Liver (tissue), 9 donors: ENCODE data around the gene SMYD3. TPM values are rescaled to one million over a fixed set of nuclear protein-coding genes. Genes with fewer than 3 reads are reported as not detected.

Experiments
- DNase-seq: peaks from one replicate; pipeline ENCODE4 v3.0.0-alpha.2; 2017; ENCODE audit warnings: low spot score
- H3K27ac ChIP-seq, 2 donors: one replicate each; pipeline ENCODE4 v1.7.0; 2013; ENCODE audit warnings: inconsistent platforms in 2 of 2, low read length in 2 of 2, control low read depth in 1 of 2, low read depth in 1 of 2, mild to moderate bottlenecking in 1 of 2
- H3K27me3 ChIP-seq, 4 donors: one replicate each; pipeline versions ENCODE4 v1.6.1 to v1.7.0; 2013; ENCODE audit warnings: low read length in 3 of 4, inconsistent platforms in 1 of 4, mild to moderate bottlenecking in 1 of 4, moderate library complexity in 1 of 4; ENCODE audit not compliant: control insufficient read depth in 4 of 4, insufficient read depth in 4 of 4
- H3K36me3 ChIP-seq, 4 donors: one replicate each; pipeline versions ENCODE4 v1.6.1 to v1.7.0; 2013; ENCODE audit warnings: low read length in 3 of 4, mild to moderate bottlenecking in 3 of 4, low read depth in 1 of 4, moderate library complexity in 1 of 4; ENCODE audit not compliant: control insufficient read depth in 4 of 4, insufficient read depth in 3 of 4
- H3K4me1 ChIP-seq, 4 donors: one replicate each; pipeline versions ENCODE4 v1.6.1 to v1.7.0; 2013; ENCODE audit warnings: low read length in 3 of 4, mild to moderate bottlenecking in 3 of 4, moderate library complexity in 1 of 4; ENCODE audit not compliant: control insufficient read depth in 4 of 4, insufficient read depth in 4 of 4
- H3K4me3 ChIP-seq, 3 donors: one replicate each; pipeline versions ENCODE4 v1.6.1 to v1.7.0; 2013; ENCODE audit warnings: low read length in 3 of 3, control low read depth in 1 of 3, low read depth in 1 of 3, mild to moderate bottlenecking in 1 of 3
- H3K9ac ChIP-seq, 2 donors: one replicate each; pipeline ENCODE4 v1.7.0; 2013; ENCODE audit warnings: low read length in 2 of 2, mild to moderate bottlenecking in 2 of 2, moderate library complexity in 2 of 2, control low read depth in 1 of 2, low read depth in 1 of 2
- H3K9me3 ChIP-seq, 4 donors: one replicate each; pipeline versions ENCODE4 v1.6.1 to v1.7.0; 2013; ENCODE audit warnings: low read length in 3 of 4; ENCODE audit not compliant: control insufficient read depth in 4 of 4
- CTCF ChIP-seq: fragments of 150-350 bp; IDR thresholded peaks from 2 replicates; pipeline ENCODE4 v1.5.1; 2017; ENCODE audit warnings: improper control_type of control experiment, low read depth, low read length; ENCODE audit not compliant: missing input control
- EGR1 ChIP-seq, 2 donors: IDR thresholded peaks; 2 replicates each; pipeline ENCODE4 v1.6.1; 2016 to 2018; ENCODE audit warnings: antibody characterized with exemption in 2 of 2, low read depth in 2 of 2
- FOXA2 ChIP-seq: IDR thresholded peaks from 2 replicates; pipeline ENCODE4 v1.6.1; 2016; ENCODE audit warnings: antibody characterized with exemption
- HNF4A ChIP-seq, 2 donors: conservative IDR thresholded peaks; 2 replicates each; pipeline ENCODE4 v1.6.1; 2016; ENCODE audit warnings: antibody characterized with exemption in 2 of 2, mild to moderate bottlenecking in 2 of 2
- HNF4G ChIP-seq: IDR thresholded peaks from 2 replicates; pipeline ENCODE4 v1.6.1; 2016; ENCODE audit warnings: antibody characterized with exemption
- JUND ChIP-seq, 2 donors: IDR thresholded peaks; 2 replicates each; pipeline ENCODE4 v1.6.1; 2016; ENCODE audit warnings: antibody characterized with exemption in 2 of 2
- MAX ChIP-seq: IDR thresholded peaks from 2 replicates; pipeline ENCODE4 v1.6.1; 2016; ENCODE audit warnings: antibody characterized with exemption
- NR2F2 ChIP-seq: IDR thresholded peaks from 2 replicates; pipeline ENCODE4 v1.6.1; 2016; ENCODE audit warnings: antibody characterized with exemption
- RAD21 ChIP-seq, 2 donors: IDR thresholded peaks; 2 replicates each; pipeline ENCODE4 v1.6.1; 2016; ENCODE audit warnings: antibody characterized with exemption in 2 of 2, mild to moderate bottlenecking in 2 of 2
- REST ChIP-seq: IDR thresholded peaks from 2 replicates; pipeline ENCODE4 v1.6.1; 2016; ENCODE audit warnings: antibody characterized with exemption, mild to moderate bottlenecking
- RXRA ChIP-seq, 2 donors: IDR thresholded peaks; 2 replicates each; pipeline ENCODE4 v1.6.1; 2017 to 2018; ENCODE audit warnings: antibody characterized with exemption in 2 of 2, mild to moderate bottlenecking in 1 of 2
- SP1 ChIP-seq: IDR thresholded peaks from 2 replicates; pipeline ENCODE4 v1.6.1; 2018; ENCODE audit warnings: antibody characterized with exemption, mild to moderate bottlenecking
- TAF1 ChIP-seq: conservative IDR thresholded peaks from 2 replicates; pipeline ENCODE4 v1.6.1; 2016; ENCODE audit warnings: antibody characterized with exemption, mild to moderate bottlenecking
- YY1 ChIP-seq: IDR thresholded peaks from 2 replicates; pipeline ENCODE4 v1.6.1; 2016; ENCODE audit warnings: antibody characterized with exemption, mild to moderate bottlenecking
- ZBTB33 ChIP-seq: IDR thresholded peaks from 2 replicates; pipeline ENCODE4 v1.6.1; 2016; ENCODE audit warnings: antibody characterized with exemption
- WGBS: extraction: QIAGEN DNeasy Blood & Tissue Kit; methylation state at CpG from one replicate; pipeline ENCODE4 v1.1.7; 2013; 5-methylcytosine and 5-hydroxymethylcytosine counted together
- polyA plus RNA-seq, 2 donors: library from polyadenylated mRNA; stranded (reverse) in 1 of 2; unstranded in 1 of 2; fragments of 200-250 nt in 1 of 2; fragments of >200 nt in 1 of 2; fragmentation: Nextera tagmentation in 1 of 2; extraction: Ambion mirVana in 1 of 2; gene quantifications; one replicate each; pipeline versions ENCODE4 v1.2.1 to v1.2.3, GENCODE V29; 2013 to 2015
- total RNA-seq, 2 donors: library from RNA; depleted of rRNA; stranded (reverse); fragments of >200 nt; gene quantifications; one replicate each; pipeline ENCODE4 v1.2.3, GENCODE V29; 2014
- donor health status: healthy.
- donor health status: healthy.
- donor health status: healthy.
- donor health status: healthy.
- donor health status: healthy.

The SMYD3 gene
- total and polyA plus RNA-seq, 4 donors = 3.1 to 9.1 (median 8.0) TPM

DNA sequence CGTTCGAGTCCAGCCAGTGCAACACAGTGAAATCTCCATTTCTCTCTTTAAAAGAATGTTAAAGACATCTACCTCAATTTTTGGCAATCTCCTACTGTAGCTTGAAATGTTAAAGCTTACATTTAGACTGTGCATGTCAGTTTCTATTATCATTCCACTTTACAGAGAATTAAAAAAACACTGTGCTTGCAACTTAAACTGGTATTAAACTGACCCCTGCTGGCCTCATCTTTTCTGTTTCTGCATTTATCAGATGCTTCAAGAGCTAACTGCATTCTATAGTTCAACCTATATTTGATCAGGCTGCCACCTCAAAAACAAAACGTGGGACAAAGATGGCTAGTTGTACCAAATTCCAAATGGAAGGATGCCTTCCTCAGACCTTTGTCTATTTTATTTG lies 226.5 kb downstream of the SMYD3 start:
- 97% methylated on average over 3 of the region's 3 CpGs for WGBS
- TF ChIP-seq CTCF (peak; percentile 5), SP1 (no peak), RAD21 (IDR thresholded peaks at IDR 0.05) (peak; percentile 46 to 50), FOXA2 (no peak)
- Histone ChIP-seq H3K4me3 (no peak overlapping the region), H3K36me3 (no peaks in the 10 kb centered on the region), H3K4me1 (peaks cover 0 to 5% (median 0%) of the 10 kb centered on the region in 4 donors), H3K9ac (no peak overlapping the region), H3K27me3 (no peaks in the 10 kb centered on the region), H3K27ac (no peak overlapping the region), H3K9me3 (no peaks in the 10 kb centered on the region)
- no peak for DNase-seq

- WGBS = 93% methylated on average over 5 of the region's 5 CpGs
- DNase-seq = no peak
- H3K4me3 ChIP-seq = no peak overlapping the region
Observed at GRCh38 chr1:246279402-246279801, 227.7 kb downstream of the SMYD3 start.

GRCh38 chr1:246278371-246278770 lies 228.7 kb downstream of the SMYD3 start:
- TF ChIP-seq YY1 = no peak
- TF ChIP-seq RAD21 (IDR thresholded peaks at IDR 0.05) = no peak
- TF ChIP-seq SP1 = no peak
- no peak for TF ChIP-seq HNF4G
- TF ChIP-seq ZBTB33 = no peak
- no peak for TF ChIP-seq FOXA2
- no peak for TF ChIP-seq NR2F2
- TF ChIP-seq EGR1 (IDR thresholded peaks at IDR 0.05; ENCODE audit: low read depth in 2 of 2) = no peak
- no peak for TF ChIP-seq MAX
- TF ChIP-seq REST = no peak
- TF ChIP-seq HNF4A (conservative IDR thresholded peaks at IDR 0.05) = no peak
- no peak for TF ChIP-seq JUND (IDR thresholded peaks at IDR 0.05)
- TF ChIP-seq RXRA (IDR thresholded peaks at IDR 0.05) = no peak
- no peak for TF ChIP-seq CTCF
- no peak for TF ChIP-seq TAF1
- DNase-seq = no peak
- Histone ChIP-seq H3K27me3 (no peaks in the 10 kb centered on the region), H3K36me3 (no peaks in the 10 kb centered on the region), H3K9ac (no peak overlapping the region), H3K9me3 (no peaks in the 10 kb centered on the region), H3K4me1 (peaks cover 0 to 5% (median 0%) of the 10 kb centered on the region in 4 donors), H3K4me3 (no peak overlapping the region), H3K27ac (no peak overlapping the region)
- WGBS = 97% methylated on average over 6 of the region's 6 CpGs

More at GRCh38 chr1:246279402-246279801, 227.7 kb downstream of the SMYD3 start:
- Histone ChIP-seq H3K36me3 (no peaks in the 10 kb centered on the region), H3K9ac (no peak overlapping the region), H3K27ac (no peak overlapping the region), H3K4me1 (peaks cover 0 to 5% (median 0%) of the 10 kb centered on the region in 4 donors), H3K27me3 (no peaks in the 10 kb centered on the region), H3K9me3 (no peaks in the 10 kb centered on the region)
- TF ChIP-seq RXRA (IDR thresholded peaks at IDR 0.05) = no peak
- no peak for TF ChIP-seq HNF4G
- TF ChIP-seq RAD21 (IDR thresholded peaks at IDR 0.05) = no peak
- TF ChIP-seq HNF4A (conservative IDR thresholded peaks at IDR 0.05) = no peak
- TF ChIP-seq MAX = no peak
